Iris pigment epithelial cell (primary cell): ENCODE results near the gene LAMA4.

Experiments
- DNase-seq: peaks from one replicate; pipeline ENCODE4 v3.0.0-alpha.2; 2011; ENCODE audit warnings: low read depth

LAMA4 gene, protein sequence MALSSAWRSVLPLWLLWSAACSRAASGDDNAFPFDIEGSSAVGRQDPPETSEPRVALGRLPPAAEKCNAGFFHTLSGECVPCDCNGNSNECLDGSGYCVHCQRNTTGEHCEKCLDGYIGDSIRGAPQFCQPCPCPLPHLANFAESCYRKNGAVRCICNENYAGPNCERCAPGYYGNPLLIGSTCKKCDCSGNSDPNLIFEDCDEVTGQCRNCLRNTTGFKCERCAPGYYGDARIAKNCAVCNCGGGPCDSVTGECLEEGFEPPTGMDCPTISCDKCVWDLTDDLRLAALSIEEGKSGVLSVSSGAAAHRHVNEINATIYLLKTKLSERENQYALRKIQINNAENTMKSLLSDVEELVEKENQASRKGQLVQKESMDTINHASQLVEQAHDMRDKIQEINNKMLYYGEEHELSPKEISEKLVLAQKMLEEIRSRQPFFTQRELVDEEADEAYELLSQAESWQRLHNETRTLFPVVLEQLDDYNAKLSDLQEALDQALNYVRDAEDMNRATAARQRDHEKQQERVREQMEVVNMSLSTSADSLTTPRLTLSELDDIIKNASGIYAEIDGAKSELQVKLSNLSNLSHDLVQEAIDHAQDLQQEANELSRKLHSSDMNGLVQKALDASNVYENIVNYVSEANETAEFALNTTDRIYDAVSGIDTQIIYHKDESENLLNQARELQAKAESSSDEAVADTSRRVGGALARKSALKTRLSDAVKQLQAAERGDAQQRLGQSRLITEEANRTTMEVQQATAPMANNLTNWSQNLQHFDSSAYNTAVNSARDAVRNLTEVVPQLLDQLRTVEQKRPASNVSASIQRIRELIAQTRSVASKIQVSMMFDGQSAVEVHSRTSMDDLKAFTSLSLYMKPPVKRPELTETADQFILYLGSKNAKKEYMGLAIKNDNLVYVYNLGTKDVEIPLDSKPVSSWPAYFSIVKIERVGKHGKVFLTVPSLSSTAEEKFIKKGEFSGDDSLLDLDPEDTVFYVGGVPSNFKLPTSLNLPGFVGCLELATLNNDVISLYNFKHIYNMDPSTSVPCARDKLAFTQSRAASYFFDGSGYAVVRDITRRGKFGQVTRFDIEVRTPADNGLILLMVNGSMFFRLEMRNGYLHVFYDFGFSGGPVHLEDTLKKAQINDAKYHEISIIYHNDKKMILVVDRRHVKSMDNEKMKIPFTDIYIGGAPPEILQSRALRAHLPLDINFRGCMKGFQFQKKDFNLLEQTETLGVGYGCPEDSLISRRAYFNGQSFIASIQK (N-terminal part only)

GRCh38 chr6:112253841-112254816 lies at the start of gene LAMA4:
Gene LAMA4 (minus strand): TSS chr6:112254567. CDS start chr6:112254150, 417 bp downstream.
- DNase-seq = peak; percentile 87

DNA sequence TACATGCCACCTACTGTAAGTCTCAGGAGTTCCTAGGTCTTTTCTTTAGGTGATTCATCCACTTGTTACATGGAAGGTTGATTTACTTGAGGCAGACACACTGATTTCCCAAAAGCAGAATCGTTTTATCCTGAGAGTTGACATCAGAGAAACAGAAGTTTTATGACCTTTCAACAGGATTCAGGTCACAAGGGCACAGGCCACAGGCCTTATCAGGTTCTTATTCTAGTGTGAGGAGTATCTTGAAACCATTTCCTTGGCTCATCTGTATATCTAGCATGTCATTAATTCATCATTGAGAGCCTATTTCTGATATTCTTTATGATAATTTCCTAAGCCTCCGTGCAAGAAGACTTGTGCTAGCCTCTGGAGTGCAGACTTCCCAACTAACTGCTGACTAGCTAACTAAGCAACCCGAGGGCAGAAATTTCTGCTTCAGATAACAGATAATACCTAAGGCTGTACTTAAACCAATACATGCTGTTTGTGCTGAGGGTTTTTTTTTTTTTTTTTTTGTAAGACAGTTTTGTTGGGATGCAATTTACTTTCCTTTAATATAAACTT lies 47.9 kb upstream of the LAMA4 start:
- DNase-seq = no peak

DNA sequence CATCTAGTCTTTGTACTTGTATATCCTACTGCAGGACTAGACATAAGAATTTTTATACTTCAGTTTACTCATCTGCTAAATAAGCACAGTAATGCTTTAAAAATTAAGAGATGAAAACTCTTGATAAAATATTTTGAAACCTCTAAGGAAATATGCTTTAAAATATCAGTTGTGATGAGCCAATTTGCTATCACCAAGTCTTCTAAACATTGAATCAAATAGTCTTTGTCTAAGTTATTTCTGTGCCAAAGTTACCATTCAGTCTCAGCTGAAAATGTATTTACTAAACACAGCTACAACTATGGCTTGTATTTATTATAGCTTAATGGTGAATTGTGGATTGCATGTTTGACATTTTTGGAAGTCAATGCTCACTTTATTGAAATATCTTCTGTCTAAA lies 46.5 kb upstream of the LAMA4 start:
- no peak for DNase-seq

DNA sequence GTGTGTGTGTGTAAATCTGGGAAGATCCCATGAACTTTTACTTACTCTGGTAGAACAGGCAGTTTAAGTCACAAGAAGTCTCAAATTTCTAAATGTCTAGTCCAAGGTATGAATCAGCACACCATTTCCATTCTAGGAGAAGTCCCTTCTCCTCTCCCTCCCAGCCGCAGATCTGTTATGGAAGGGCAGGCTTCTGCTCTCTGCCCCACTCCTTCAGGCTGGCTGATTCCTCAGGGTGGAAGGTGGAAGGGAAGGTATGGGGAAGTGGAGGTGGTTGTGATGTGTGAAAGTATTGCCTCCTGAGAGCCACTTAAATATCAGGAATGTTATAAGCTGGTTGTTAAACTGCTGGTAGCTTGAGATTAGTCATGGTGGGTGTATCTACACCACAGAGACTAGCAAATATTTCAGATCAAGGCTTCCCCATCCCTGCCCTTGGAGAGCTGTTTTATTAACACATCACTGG lies 44.5 kb upstream of the LAMA4 start:
- peak; percentile 91 for DNase-seq

GRCh38 chr6:112298021-112298745 lies 43.8 kb upstream of the LAMA4 start:
- DNase-seq = peak; percentile 96

GRCh38 chr6:112296694-112297093 lies 42.3 kb upstream of the LAMA4 start:
- no peak for DNase-seq

DNA sequence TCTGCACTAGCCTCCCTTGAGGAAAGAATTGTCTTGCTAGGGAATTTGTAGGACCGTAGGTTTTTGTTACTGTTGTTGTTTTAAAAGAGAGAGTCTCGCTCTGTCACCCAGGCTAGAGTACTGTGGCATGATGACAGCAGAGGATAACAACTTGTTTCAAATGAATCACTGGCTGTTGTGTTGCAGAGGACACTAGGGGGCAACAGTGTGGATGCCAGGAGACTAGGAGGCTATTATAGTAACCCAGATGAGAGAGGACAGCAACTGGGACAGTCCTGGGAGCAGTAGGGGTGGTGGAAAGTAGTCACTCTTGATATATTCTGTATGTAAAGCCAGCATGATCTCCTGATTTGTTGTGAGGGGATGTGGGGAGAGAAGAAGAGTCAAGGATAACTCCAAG lies 41.8 kb upstream of the LAMA4 start:
- peak; percentile 70 for DNase-seq

GRCh38 chr6:112291161-112291762 lies 36.9 kb upstream of the LAMA4 start:
- DNase-seq = no peak

DNA sequence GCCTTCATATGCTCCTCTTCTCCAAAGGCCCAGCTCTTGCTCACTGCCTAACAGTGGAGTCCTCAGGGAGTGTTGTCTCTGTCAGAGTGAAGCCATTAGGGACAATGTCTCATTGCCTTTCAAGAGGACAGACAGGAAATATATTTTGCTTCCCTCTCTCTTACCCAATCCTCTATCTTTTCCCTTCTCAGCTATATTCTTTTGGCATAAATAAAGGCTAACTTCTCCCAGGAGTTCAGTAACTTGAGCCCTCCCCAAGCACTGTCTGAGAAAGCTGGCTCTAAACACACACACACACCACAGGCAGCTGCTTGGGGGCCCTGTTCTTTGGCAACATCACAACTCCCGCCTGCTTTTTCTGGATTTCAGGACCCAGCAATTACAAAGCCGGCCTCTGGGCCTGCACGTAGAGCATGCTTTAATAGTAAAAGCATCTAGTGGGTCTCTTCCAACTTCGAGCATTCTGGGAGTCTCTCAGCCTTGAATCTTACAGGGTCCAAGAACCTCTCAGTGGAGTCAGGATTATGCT lies 34.7 kb upstream of the LAMA4 start:
- DNase-seq = peak; percentile 95

DNA sequence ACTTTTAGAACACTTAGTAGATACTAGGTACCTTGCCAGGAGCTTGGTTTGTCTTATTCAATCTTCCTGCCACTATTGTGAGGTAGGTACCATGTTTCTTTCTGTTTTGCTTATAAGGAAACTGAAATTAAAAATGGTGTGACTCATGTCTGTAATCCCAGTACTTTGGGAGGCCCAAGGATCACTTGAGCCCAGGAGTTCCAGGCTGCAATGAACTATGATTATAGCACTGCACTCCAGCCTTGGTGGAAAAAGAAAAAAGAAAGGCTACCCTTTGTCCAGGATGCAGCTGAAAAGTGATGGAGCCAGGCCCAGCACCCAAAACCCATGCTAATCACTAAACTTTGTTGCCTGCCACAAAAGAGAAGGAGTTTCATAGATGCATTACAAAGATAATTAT lies 34.1 kb upstream of the LAMA4 start:
- DNase-seq = no peak

DNA sequence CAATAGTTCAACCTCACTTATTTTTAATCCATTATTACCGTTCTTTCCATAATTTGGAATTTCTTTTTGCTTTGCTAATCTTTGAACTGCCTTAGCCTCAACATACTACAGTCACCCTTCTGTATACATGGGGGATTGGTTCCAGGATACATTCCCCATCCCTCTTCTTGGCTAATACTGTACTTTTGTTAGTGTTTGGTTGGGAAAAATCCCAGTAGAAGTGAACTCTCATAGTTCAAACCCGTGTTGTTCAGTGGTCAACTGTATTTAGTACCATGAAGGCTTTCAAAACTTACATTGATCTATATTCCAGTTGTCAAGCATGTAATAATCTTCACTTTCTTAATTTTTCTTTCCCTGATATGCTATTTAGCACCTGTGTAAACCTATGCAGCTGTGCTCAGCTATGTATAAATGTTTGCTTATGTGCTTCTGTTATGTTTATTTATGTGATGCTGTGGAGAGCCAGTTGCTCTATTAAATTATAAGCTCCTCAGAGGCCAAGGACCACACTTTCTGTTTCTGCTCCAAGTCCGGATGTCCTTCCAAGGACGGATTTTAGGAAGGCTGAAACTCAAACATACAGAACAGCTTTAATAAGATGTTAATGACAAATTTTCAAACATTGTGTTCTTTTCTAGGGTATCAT lies 33.3 kb upstream of the LAMA4 start:
- no peak for DNase-seq

DNA sequence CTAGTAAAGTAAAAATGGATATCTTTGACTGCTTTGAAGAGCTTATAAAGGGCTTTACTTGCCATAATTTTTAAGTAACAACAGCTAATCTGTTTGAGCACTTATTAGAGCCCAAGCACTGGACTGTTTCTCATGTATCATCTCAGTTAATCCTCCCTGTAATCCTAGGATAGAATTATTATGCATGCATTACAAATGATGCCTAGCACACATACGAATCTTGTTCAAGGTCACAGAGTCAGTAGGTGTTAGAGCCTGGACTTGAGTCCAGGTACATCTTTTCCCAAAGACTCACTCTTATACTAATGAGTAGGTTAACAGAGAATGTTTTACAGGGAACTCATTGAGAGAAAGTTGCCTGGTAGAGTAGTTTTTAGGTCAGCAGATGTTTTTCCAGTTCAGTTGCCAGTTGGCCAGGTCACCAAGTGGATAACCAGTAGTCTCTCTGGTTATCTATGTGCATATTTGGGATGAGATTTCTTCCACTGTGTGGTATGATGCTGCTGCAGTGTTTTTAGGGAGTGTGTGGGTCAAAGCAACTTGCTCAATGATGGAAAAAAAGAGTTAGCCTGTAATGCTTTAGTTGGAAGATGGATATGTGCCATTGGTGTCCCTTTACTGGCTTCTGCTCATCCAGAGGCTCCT lies 32.3 kb upstream of the LAMA4 start:
- no peak for DNase-seq

DNA sequence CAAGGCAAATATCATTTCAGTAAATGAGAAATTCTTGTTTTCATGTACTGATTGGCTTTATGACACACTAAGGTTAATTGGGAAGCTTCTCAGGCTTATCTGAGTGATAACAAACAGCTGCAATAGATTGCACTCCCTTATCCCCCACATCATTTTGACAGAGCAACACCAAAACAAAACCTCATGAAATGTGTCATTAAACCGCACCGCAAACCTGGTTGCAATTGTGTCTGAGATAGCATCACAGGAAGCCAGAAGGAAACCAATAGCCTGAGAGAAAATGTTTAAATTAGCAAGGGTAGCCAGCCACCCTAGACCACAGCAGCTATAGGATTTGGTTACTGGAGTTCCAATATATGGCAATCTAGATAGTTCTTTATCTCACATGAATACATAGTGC lies 31.6 kb upstream of the LAMA4 start:
- no peak for DNase-seq

DNA sequence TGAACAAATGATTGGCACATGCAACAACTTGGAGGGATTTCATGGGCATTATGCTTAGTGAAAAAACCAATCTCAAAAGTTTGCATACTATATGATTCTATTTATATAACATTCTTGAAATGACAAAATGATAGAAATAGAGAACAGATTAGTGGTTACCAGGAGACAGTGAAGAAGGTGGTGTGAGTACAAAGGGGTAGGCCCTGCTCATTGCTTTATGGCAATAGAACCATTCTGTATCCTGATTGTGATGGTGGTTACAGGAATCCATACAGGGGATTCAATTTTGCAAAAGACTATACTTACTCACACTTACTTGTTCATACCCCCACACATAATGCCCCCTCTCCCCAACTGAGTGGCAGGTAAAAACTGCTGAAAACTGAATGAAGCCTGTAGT lies 30.2 kb upstream of the LAMA4 start:
- DNase-seq = no peak

DNA sequence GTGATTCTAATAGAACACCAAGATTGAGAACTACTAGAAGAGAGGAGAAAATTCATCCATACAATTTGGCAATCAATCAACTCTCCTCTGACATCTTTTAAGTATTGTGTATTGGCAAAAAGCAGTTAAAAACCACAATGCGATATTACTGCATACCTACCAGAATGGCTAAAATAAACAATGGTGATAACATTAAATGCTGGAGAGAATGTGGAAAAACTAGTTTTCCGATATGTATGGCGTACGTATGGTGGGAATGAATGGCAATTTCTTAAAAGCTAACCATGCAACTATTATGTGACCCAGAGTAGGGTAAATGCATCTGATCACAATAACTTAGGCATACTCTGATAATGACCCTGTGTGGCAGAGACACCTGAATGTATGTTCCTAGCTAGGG lies 29.3 kb upstream of the LAMA4 start:
- DNase-seq = no peak

- peak; percentile 90 for DNase-seq
Measured at GRCh38 chr6:112281821-112282615, 27.7 kb upstream of the LAMA4 start.
